8988T (cell line): ENCODE measurements around the gene SDHB.
A peak's percentile ranks its signal among the peaks of the same experiment; 100 is the strongest.

Experiments used
- DNase-seq: peaks from one replicate; pipeline ENCODE4 v3.0.0; 2011

Gene SDHB

GRCh38 chr1:17043676-17044075 is 10.2 kb downstream of the SDHB start:
- DNase-seq = no peak

DNA sequence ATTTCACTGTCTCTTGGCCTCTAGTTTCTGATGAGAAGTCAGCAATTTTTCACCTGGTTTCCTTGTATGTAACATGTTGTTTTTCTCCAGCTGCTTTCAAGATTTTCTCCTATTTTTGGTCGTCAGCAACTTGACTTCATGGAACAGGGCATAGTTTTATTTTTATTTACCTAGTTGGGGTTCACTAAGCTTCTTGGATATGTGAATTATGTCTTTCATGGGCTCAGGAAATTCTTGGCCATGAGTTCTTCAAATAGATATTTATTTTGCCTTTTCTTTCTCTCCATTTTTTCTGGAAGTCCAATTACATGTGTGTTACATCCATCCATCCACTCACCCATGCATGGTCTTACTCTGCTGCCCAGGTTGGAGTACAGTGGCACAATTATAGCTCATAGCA is 13.7 kb downstream of the SDHB start:
- DNase-seq = no peak

GRCh38 chr1:17039522-17039921 is 14.3 kb downstream of the SDHB start:
- DNase-seq = no peak

- DNase-seq = no peak
These were observed 20.4 kb downstream of the SDHB start for GRCh38 chr1:17033481-17033880.

GRCh38 chr1:17032741-17033140 is 21.1 kb downstream of the SDHB start:
- no peak for DNase-seq

DNA sequence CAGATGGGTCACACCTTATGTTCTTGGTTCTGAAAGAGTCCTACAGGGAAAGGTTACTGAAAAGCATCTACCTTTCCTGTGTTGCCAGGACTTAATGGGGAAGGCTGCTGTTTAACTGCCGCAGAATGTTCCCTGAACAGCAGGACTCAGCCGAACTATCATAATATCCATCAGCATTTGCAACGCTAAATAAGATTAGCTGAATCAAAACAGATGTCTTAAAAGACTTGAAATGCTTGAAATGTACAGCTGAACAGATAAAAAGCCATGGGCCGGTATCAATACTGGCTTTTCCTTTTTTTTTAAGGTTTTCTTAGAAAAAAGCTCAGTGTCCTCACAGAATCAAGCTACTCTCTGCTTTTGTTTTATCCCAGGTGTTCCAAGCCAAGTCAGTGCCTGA is 22.4 kb downstream of the SDHB start:
- no peak for DNase-seq

GRCh38 chr1:17030206-17030605 is 23.6 kb downstream of the SDHB start:
- DNase-seq = no peak

DNA sequence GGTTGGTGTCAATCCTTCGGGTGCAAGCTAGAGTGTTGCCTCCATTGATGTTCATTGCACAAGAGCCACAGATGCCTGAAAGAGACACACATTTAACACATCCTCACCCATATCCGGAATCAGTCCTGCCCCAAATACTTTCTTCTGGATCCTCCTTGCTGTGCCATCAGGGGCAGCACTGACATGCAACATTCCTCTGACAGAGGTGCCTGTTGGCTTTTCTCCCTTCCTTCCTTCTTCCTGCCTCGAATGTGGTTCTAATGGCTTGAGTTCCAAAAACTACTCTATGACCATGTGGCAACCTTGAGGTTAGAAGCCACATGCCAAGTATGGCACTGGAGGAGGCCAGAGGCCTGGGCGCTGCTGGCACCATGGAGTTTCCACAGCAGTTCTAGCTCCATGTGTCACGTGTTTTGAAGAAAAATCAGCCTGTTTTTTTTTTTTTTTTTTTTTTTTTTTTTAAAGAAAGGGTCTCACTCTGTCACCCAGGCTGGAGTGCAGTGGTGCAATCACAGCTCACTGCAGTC is 25.1 kb downstream of the SDHB start:
- no peak for DNase-seq

GRCh38 chr1:17027900-17028299 is 25.9 kb downstream of the SDHB start:
- DNase-seq = no peak

GRCh38 chr1:17027403-17027802 is 26.4 kb downstream of the SDHB start:
- DNase-seq = no peak

- no peak for DNase-seq
These were observed 29.1 kb downstream of the SDHB start for GRCh38 chr1:17024721-17025120.

- no peak for DNase-seq
These were observed 30.3 kb downstream of the SDHB start for GRCh38 chr1:17023573-17023972.

DNA sequence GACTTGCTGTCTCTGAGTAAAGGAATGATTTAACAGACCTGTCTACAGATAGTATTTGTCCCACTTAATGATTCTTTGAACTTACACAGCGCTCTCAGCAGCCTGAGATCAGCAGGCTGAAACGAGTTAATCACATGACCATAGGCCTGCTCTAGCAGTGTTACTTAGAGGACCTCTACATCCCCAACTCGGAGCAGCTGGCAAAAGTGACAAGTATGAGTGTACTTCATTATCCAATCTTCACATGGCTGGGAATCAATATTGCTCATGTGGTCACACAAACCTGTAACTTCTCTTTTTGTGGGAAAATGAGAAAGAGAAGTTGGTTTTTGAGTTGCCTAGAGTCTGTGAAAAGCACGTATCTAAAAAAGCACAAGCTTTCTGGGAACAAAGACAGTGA is 30.7 kb downstream of the SDHB start:
- DNase-seq = no peak

GRCh38 chr1:17021896-17022295 is 31.9 kb downstream of the SDHB start:
- no peak for DNase-seq

GRCh38 chr1:17020502-17020901 is 33.3 kb downstream of the SDHB start:
- no peak for DNase-seq

DNA sequence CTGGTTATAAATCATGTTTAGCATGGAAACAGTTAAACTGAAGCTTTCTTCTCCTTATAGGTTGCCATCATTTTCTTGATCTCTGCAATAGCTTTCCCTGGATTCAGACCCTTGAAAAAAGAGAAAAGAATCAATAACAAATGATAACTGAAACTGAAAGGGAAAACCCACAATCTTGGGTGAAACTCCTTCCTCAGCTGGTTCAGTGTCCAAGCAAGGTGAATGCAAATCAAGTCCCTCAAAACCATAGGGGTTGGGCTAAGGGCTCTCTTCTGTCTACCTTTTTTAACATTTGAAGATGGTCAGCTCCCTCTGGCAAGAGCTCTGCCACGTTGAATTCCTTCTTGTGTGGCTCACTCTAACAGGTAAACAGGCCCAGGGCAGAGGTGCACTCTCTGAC is 35.0 kb downstream of the SDHB start:
- DNase-seq = no peak

DNA sequence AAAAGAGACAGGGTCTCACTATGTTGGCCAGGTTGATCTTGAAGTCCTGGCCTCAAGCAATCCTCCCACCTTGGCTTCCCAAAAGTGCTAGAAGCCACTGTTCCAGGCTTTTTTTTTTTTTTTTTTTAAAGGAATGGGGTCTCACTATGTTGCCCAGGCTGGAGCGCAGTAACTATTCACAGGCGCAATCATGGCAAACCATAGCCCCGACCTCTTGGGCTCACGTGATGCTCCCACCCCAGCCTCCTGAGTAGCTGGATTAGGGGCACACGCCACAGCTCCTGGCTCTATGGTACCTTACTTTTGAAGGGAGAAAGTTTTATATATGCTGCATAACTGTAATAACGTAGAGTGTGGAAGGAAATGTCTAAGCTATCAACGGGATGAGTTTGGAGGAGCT is 36.4 kb downstream of the SDHB start:
- no peak for DNase-seq

GRCh38 chr1:17016317-17016661 is 37.5 kb downstream of the SDHB start:
- DNase-seq = no peak

GRCh38 chr1:17014671-17015567 is 38.9 kb downstream of the SDHB start:
- DNase-seq = no peak

DNA sequence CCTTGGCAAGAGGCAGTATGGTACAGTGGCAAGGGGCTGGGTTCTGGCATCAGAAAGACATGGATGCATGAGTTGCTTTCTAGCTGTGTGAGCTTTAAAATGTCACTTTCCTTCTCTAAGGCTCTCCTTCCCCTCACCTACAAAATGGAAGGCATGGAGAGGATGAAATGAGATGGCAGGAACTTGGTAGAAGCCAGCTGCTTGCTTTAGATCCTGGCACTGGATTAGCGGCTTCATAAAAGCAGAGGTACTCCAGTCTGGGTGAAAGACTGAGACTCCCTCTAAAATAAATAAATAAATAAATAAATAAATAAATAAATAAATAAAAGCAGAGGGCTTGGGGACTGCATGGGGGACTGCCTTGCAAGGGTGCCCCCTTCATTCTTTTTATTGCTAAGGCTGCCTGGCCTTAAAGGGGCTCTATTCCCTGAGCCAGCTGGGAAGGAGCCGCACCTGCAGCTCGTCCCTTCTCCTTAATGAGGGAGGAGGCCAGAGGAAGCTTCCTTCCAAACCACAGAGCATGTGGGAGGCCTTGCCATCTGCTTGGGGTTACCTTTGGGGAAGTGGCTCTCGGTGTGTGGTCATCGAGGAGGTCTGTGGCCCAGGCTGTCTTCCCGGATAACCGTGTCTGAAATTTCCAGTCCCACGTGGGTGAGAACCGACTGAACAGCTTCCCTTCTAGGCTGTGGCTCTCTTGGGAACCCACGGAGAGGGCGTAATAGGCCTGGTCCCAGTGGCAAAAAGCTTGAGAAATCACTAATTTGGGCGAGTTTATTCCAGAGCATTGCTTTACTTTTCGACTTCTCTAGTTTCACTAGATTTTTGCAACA is 40.1 kb downstream of the SDHB start:
- no peak for DNase-seq

DNA sequence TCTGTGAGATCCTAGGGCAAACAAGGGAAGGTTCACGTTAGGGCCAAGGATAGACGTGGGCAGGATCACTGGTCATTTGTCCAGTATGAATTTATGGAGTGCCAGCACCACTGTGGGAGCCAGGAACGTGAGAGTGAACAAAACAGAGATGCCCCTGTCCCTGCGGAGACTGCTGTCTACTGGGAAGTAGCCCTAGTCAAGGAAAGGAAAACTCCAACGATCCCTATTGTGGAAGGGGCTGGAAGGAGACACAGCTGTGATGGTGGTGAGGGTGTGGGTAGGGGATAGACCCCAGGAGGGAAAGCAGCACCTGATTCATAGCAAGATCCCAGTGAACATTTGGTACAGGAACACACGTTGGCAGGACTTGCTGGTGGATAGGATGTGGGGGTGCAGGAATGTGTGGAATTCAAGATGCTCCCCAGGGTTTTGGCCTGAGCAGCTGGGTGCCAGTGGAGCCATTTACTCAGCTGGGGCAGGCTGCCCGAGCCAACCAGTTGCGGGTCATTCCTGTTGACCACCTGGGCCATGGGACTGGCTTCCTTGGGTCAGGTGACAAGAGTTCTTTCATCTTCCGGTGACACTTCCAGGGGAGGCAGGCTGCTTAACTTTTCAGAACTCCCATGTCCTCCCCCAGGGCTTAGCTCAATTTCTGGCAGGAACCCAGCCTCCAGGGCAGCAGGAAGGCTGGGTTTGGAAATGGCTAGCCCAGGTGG is 40.9 kb downstream of the SDHB start:
- DNase-seq = no peak

DNA sequence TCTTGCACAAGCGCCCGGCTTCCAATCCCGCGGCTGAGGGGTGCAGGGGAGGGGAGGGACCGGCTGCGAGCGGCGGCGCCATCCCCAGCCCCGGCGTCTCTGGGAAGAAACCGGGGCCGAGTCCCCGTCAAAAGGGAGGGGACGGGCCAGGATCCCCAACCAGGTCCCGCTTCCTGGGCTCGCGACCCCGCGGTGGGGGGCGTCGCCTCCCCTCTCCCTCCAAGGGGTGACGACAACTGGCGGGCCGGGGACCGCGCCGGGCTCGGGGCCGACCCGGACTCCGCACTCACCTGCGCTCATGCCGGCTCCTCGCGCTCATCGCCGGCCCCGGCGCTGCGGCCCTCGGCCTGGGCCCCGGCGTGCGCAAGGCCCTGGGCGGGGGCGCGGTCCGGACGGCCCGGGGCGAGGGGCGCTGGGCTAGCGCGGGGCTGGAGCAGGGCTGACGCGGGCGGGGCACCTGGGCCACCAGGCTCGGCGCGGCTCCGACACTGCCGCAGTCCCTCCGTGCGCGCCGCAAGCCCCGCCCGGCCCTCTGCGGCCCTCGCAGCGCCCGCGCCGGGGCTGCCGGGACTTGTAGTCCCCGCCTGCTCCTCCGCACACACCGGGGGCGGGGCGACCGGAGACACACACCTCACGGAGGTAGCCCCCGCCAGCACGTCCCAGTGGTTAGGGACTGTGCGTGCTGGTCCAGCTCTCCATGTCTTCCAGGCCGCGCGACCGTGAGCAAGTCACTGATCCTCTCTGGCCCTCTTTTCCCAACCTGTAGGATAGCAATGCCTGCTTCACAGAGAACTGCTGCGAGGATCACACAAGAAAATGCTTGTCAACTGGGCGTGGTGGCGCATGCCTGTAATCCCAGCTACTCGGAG is 42.2 kb downstream of the SDHB start, which contains the start of gene ATP13A2:
ATP13A2 (minus strand) TSS at position 490 of the 869 bp plus-strand sequence; CDS start at position 300, 190 bp downstream.
- DNase-seq = peak; percentile 81
